Activated CD8-positive, alpha-beta T cell treated with anti-CD3 and anti-CD28 coated beads for 36 hours (primary cell): Measurements from ENCODE around the gene CD69. TPM values are rescaled to one million over a fixed set of nuclear protein-coding genes. Genes with fewer than 3 reads are reported as not detected.

Source experiments
- ATAC-seq: fragments of 200-7000 bp; cut with Tn5 transposase; one replicate; pipeline ENCODE4 v1.10.0; 2021; ENCODE audit warnings: mild to moderate bottlenecking, moderate library complexity
- CTCF ChIA-PET: fragments of 350-600 bp; sonication (Branson Sonifier 250); formaldehyde crosslinking; loops from one replicate; lab custom pipeline; 2021; ENCODE audit warnings: antibody characterized with exemption; lab: Charles Lee
- POLR2A ChIA-PET: fragments of 350-600 bp; sonication (Branson Sonifier 250); formaldehyde crosslinking; loops from one replicate; lab custom pipeline; 2021; ENCODE audit warnings: antibody characterized with exemption; lab: Charles Lee
- DNase-seq: peaks from one replicate; pipeline ENCODE4 v3.0.0-alpha.2; 2020
- H3K27ac Mint-ChIP-seq: one replicate; pipeline ENCODE4 v1.8.0; 2021; ENCODE audit warnings: mild to moderate bottlenecking, mixed read lengths
- H3K27me3 Mint-ChIP-seq: one replicate; pipeline ENCODE4 v1.8.0; 2021; ENCODE audit warnings: mixed read lengths
- H3K36me3 Mint-ChIP-seq: one replicate; pipeline ENCODE4 v1.8.0; 2021; ENCODE audit warnings: low read depth, mixed read lengths
- H3K4me1 Mint-ChIP-seq: one replicate; pipeline ENCODE4 v1.8.0; 2021; ENCODE audit warnings: low read depth, mixed read lengths
- H3K4me3 Mint-ChIP-seq: one replicate; pipeline ENCODE4 v1.8.0; 2021; ENCODE audit warnings: mild to moderate bottlenecking, moderate library complexity, mixed read lengths
- H3K9me3 Mint-ChIP-seq: one replicate; pipeline ENCODE4 v1.8.0; 2021; ENCODE audit warnings: mixed read lengths
- CTCF ChIP-seq: fragments of 200-600 bp; IDR thresholded peaks from one replicate; pipeline ENCODE4 v1.8.0; 2022; ENCODE audit warnings: antibody characterized with exemption, mild to moderate bottlenecking
- intact Hi-C: fragments of 100-400 bp; cut with micrococcal nuclease; formaldehyde crosslinking; loops from one replicate; pipeline ENCODE4 v1.10.0; 2022
- total RNA-seq, 2 experiments: library from RNA; stranded (reverse); gene quantifications; one replicate each; pipeline ENCODE4 v1.2.3, GENCODE V29; 2021

The CD69 gene
- total RNA-seq, 2 experiments from 2014 or later, result 166 to 174 TPM

- ATAC-seq, result no peak
- intact Hi-C loops, result no loop called here
- CTCF ChIA-PET, result interaction anchor here (1.9 kb wide), 1 partner anchor 34 kb away, joined by 4 read pairs; no protein-coding TSS in a partner anchor
- Mint-ChIP-seq H3K4me3 (no peak overlapping the region), H3K27me3 (no peaks in the 10 kb centered on the region), H3K27ac (no peak overlapping the region), H3K9me3 (peaks cover 5% of the 10 kb centered on the region), H3K36me3 (peaks cover 5% of the 10 kb centered on the region), H3K4me1 (peaks cover 56% of the 10 kb centered on the region)
- POLR2A ChIA-PET, result interaction anchor here (0.7 kb wide), 1 partner anchor 10 kb away, joined by 3 read pairs; no protein-coding TSS in a partner anchor
- TF ChIP-seq CTCF, result no peak
- no peak for DNase-seq
Observed at GRCh38 chr12:9784326-9784725, 23.6 kb upstream of the CD69 start.

GRCh38 chr12:9782547-9783382 lies 22.1 kb upstream of the CD69 start:
- no peak for TF ChIP-seq CTCF
- no peaks in the 10 kb centered on the region for H3K27me3 Mint-ChIP-seq
- peaks cover 57% of the 10 kb centered on the region for H3K4me1 Mint-ChIP-seq
- H3K36me3 Mint-ChIP-seq, result peaks cover 5% of the 10 kb centered on the region
- H3K4me3 Mint-ChIP-seq, result no peak overlapping the region
- POLR2A ChIA-PET, result interaction anchor here (1.6 to 1.9 kb wide), 2 partner anchors 8 to 23 kb away, joined by 9 to 13 read pairs; partner anchors contain the start of gene CD69
- CTCF ChIA-PET, result interaction anchor here (0.9 to 1.9 kb wide), 7 partner anchors 8 to 32 kb away, joined by 3 to 4 read pairs (median 3); no protein-coding TSS in a partner anchor
- H3K27ac Mint-ChIP-seq, result peak overlapping the region; percentile 27
- DNase-seq (no peak), ATAC-seq (peak; percentile 51)
- intact Hi-C loops, result no loop called here
- peaks cover 4% of the 10 kb centered on the region for H3K9me3 Mint-ChIP-seq

DNA sequence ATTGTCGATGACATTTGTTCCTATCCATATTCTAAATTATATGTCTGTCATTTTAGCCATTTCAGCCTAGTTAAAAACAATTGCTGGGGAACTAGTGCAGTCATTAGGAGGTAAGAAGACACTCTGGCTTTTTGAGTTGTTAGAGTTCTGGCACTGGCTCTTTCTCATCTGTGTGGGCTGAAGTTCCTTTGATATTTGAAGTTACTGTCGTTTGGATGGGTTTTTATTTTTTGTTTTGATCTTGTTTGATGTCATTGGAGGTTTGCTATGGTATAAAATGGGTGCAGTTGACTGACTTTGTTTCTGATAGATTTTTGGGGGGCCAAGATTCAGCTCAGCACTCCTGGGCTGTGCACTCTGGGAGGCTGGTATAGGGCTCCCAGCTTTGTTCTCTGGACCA lies 20.7 kb upstream of the CD69 start:
- DNase-seq, result no peak
- Mint-ChIP-seq H3K9me3 (peaks cover 4% of the 10 kb centered on the region), H3K27me3 (no peaks in the 10 kb centered on the region), H3K4me3 (no peak overlapping the region), H3K4me1 (peaks cover 59% of the 10 kb centered on the region), H3K36me3 (peaks cover 5% of the 10 kb centered on the region), H3K27ac (peak overlapping the region; percentile 52)
- intact Hi-C loops, result no loop called here
- ChIA-PET POLR2A (interaction anchor here (1.6 to 1.9 kb wide), 2 partner anchors 9 to 22 kb away, joined by 9 to 13 read pairs; partner anchors contain the start of gene CD69), CTCF (interaction anchor here (1.0 to 1.9 kb wide), 3 partner anchors 9 to 30 kb away, joined by 3 to 4 read pairs (median 4); no protein-coding TSS in a partner anchor)
- no peak for TF ChIP-seq CTCF
- ATAC-seq, result peak; percentile 40

GRCh38 chr12:9779209-9779608 lies 18.5 kb upstream of the CD69 start:
- no peak for ATAC-seq
- Mint-ChIP-seq H3K9me3 (peaks cover 4% of the 10 kb centered on the region), H3K27me3 (no peaks in the 10 kb centered on the region), H3K27ac (no peak overlapping the region), H3K4me3 (no peak overlapping the region), H3K4me1 (peaks cover 75% of the 10 kb centered on the region), H3K36me3 (peaks cover 6% of the 10 kb centered on the region)
- ChIA-PET CTCF (interaction anchor here (1.6 to 2.3 kb wide), 2 partner anchors 10 to 29 kb away, joined by 4 to 13 read pairs; no protein-coding TSS in a partner anchor), POLR2A (no interaction called here)
- TF ChIP-seq CTCF, result no peak
- intact Hi-C loops, result no loop called here
- no peak for DNase-seq
